NB4 (cell line): ENCODE measurements around the gene MUC5B.

Experiments
- DNase-seq: peaks from one replicate; pipeline ENCODE4 v3.0.0; 2010; ENCODE audit warnings: low read depth
- H3K4me3 ChIP-seq: one replicate; pipeline ENCODE4 v1.5.1; 2011; ENCODE audit warnings: mild to moderate bottlenecking, low read depth, low read length, moderate library complexity
- CTCF ChIP-seq: IDR thresholded peaks from one replicate; pipeline ENCODE4 v1.5.1; 2012; ENCODE audit warnings: low read depth, low read length
- MAX ChIP-seq: IDR thresholded peaks from 2 replicates; pipeline ENCODE4 v1.6.1; 2011; ENCODE audit warnings: low read depth, low read length
- MYC ChIP-seq: IDR thresholded peaks from 2 replicates; pipeline ENCODE4 v1.6.1; 2011; ENCODE audit warnings: low read depth, low read length
- POLR2A ChIP-seq: IDR thresholded peaks from 2 replicates; pipeline ENCODE4 v1.6.1; 2011; ENCODE audit warnings: mild to moderate bottlenecking; ENCODE audit not compliant: insufficient read length; ENCODE audit errors: extremely low read depth

The MUC5B gene

GRCh38 chr11:1229471-1230120 is 6.7 kb downstream of the MUC5B start:
- no peak overlapping the region for H3K4me3 ChIP-seq
- DNase-seq, result no peak
- no peak for TF ChIP-seq POLR2A
- no peak for TF ChIP-seq MAX
- TF ChIP-seq MYC, result no peak
- no peak for TF ChIP-seq CTCF

- no peak for DNase-seq
- no peak overlapping the region for H3K4me3 ChIP-seq
- no peak for TF ChIP-seq MAX
- no peak for TF ChIP-seq POLR2A
- TF ChIP-seq MYC, result no peak
- TF ChIP-seq CTCF, result no peak
Observed at GRCh38 chr11:1230121-1230455, 7.2 kb downstream of the MUC5B start.

- H3K4me3 ChIP-seq, result no peak overlapping the region
- TF ChIP-seq MYC, result no peak
- TF ChIP-seq CTCF, result no peak
- TF ChIP-seq POLR2A, result no peak
- TF ChIP-seq MAX, result no peak
- DNase-seq, result no peak
Observed at GRCh38 chr11:1230456-1231395, 7.9 kb downstream of the MUC5B start.

GRCh38 chr11:1231396-1232020 is 8.6 kb downstream of the MUC5B start:
- H3K4me3 ChIP-seq, result no peak overlapping the region
- DNase-seq, result no peak
- TF ChIP-seq MYC (no peak), POLR2A (no peak), MAX (no peak), CTCF (no peak)

GRCh38 chr11:1232021-1232882 is 9.4 kb downstream of the MUC5B start:
- H3K4me3 ChIP-seq, result no peak overlapping the region
- no peak for TF ChIP-seq MAX
- TF ChIP-seq MYC, result no peak
- no peak for TF ChIP-seq CTCF
- no peak for TF ChIP-seq POLR2A
- no peak for DNase-seq
